DND-41 (cell line): Measurements from ENCODE around the gene DDX39A.

Source experiments
- ATAC-seq: fragments of 200-7000 bp; cut with Tn5 transposase; 3 replicates; pipeline ENCODE4 v1.9.1; 2021; ENCODE audit warnings: low read depth; ENCODE audit not compliant: insufficient read depth
- DNase-seq: peaks from one replicate; pipeline ENCODE4 v3.0.0-alpha.2; 2020
- H2AFZ ChIP-seq: 2 replicates; pipeline ENCODE4 v1.6.0; 2012; ENCODE audit warnings: low read depth, low read length
- H3K27ac ChIP-seq: 2 replicates; pipeline ENCODE4 v1.5.1; 2012; ENCODE audit warnings: low read length, inconsistent platforms
- H3K27me3 ChIP-seq: fragments of 200-600 bp; sonication (generic); 2 replicates; pipeline ENCODE4 v1.6.0; 2012; ENCODE audit warnings: low read length, mild to moderate bottlenecking, inconsistent platforms; ENCODE audit not compliant: insufficient read depth, poor library complexity
- H3K36me3 ChIP-seq: 2 replicates; pipeline ENCODE4 v1.5.1; 2012; ENCODE audit warnings: low read length, inconsistent platforms; ENCODE audit not compliant: insufficient read depth
- H3K4me1 ChIP-seq: 2 replicates; pipeline ENCODE4 v1.5.1; 2012; ENCODE audit warnings: mild to moderate bottlenecking, low read length; ENCODE audit not compliant: insufficient read depth
- H3K4me2 ChIP-seq: 2 replicates; pipeline ENCODE4 v1.6.0; 2012; ENCODE audit warnings: mild to moderate bottlenecking, moderate library complexity, low read length, inconsistent platforms; ENCODE audit not compliant: insufficient read depth
- H3K4me3 ChIP-seq, 2 experiments: fragments of 200-600 bp in 1 of 2; shearing (Covaris generic) in 1 of 2; 2 replicates each; pipeline ENCODE4 v1.5.1; 2012 to 2016; ENCODE audit warnings: inconsistent platforms in 2 of 2, low read length in 2 of 2, mild to moderate bottlenecking in 2 of 2, low read depth in 1 of 2, moderate library complexity in 1 of 2
- H3K79me2 ChIP-seq: 2 replicates; pipeline ENCODE4 v1.6.0; 2012; ENCODE audit warnings: low read length, inconsistent platforms; ENCODE audit not compliant: insufficient read depth
- H3K9ac ChIP-seq: 2 replicates; pipeline ENCODE4 v1.6.0; 2012; ENCODE audit warnings: low read depth, mild to moderate bottlenecking, inconsistent platforms, low read length, moderate library complexity
- H3K9me3 ChIP-seq: 2 replicates; pipeline ENCODE4 v1.5.1; 2012; ENCODE audit warnings: low read length, moderate library complexity, mild to moderate bottlenecking, inconsistent platforms; ENCODE audit not compliant: insufficient read depth, severe bottlenecking
- H4K20me1 ChIP-seq: 2 replicates; pipeline ENCODE4 v1.6.0; 2012; ENCODE audit warnings: low read length; ENCODE audit not compliant: insufficient read depth
- EZH2 ChIP-seq: IDR thresholded peaks from 3 replicates; pipeline ENCODE4 v1.6.1; 2012; ENCODE audit warnings: borderline replicate concordance, low read depth, mild to moderate bottlenecking, moderate library complexity, low read length, inconsistent platforms; ENCODE audit not compliant: severe bottlenecking
- TF ChIP-seq, protein P1 (sequence below): IDR thresholded peaks from 2 replicates; pipeline ENCODE4 v1.5.1; 2012; ENCODE audit warnings: borderline replicate concordance, low read length, moderate library complexity, mild to moderate bottlenecking; ENCODE audit not compliant: poor library complexity, severe bottlenecking; ENCODE audit errors: extremely low read depth

The DDX39A gene

DNA sequence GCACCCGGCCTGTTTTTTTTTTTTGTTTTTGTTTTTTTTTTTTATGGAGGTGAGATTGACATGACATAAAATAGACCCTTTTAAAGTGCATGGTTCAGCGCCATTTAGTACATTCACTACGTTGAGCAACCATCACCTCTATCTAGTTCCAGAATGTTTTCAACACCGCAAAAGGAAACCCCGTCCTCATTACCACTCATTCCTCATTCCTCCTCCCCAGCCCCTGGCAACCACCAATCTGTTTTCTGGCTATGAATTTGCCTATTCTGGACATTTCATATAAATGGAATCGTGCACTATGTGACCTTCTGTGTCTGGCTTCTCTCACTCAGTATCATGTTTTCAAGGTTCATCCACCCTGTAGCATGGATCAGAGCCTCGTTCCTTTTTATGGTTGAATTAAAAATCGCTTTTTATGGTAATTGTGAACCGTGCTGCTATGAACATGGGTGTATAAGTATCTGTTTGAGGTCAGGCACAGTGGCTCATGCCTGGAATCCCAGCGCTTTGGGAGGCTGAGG lies 47.8 kb downstream of the DDX39A start:
- no peak overlapping the region for H2AFZ ChIP-seq
- H3K9ac ChIP-seq: no peak overlapping the region
- no peak for TF ChIP-seq EZH2
- TF ChIP-seq, protein P1, sequence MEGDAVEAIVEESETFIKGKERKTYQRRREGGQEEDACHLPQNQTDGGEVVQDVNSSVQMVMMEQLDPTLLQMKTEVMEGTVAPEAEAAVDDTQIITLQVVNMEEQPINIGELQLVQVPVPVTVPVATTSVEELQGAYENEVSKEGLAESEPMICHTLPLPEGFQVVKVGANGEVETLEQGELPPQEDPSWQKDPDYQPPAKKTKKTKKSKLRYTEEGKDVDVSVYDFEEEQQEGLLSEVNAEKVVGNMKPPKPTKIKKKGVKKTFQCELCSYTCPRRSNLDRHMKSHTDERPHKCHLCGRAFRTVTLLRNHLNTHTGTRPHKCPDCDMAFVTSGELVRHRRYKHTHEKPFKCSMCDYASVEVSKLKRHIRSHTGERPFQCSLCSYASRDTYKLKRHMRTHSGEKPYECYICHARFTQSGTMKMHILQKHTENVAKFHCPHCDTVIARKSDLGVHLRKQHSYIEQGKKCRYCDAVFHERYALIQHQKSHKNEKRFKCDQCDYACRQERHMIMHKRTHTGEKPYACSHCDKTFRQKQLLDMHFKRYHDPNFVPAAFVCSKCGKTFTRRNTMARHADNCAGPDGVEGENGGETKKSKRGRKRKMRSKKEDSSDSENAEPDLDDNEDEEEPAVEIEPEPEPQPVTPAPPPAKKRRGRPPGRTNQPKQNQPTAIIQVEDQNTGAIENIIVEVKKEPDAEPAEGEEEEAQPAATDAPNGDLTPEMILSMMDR: no peak
- H3K79me2 ChIP-seq: no peaks in the 10 kb centered on the region
- no peaks in the 10 kb centered on the region for H3K36me3 ChIP-seq
- no peak overlapping the region for H3K27ac ChIP-seq
- H3K4me3 ChIP-seq: no peak overlapping the region
- no peak overlapping the region for H3K4me2 ChIP-seq
- no peak for DNase-seq
- H3K4me1 ChIP-seq: peaks cover 32% of the 10 kb centered on the region
- H3K27me3 ChIP-seq: no peaks in the 10 kb centered on the region
- no peaks in the 10 kb centered on the region for H4K20me1 ChIP-seq
- H3K9me3 ChIP-seq: no peaks in the 10 kb centered on the region
- ATAC-seq: no peak

GRCh38 chr19:14370940-14371280 lies 48.2 kb downstream of the DDX39A start:
- H3K4me2 ChIP-seq: no peak overlapping the region
- no peaks in the 10 kb centered on the region for H3K27me3 ChIP-seq
- no peak overlapping the region for H3K27ac ChIP-seq
- H3K9me3 ChIP-seq: no peaks in the 10 kb centered on the region
- H3K9ac ChIP-seq: no peak overlapping the region
- DNase-seq: no peak
- ATAC-seq: no peak
- TF ChIP-seq, protein P1: no peak
- no peak for TF ChIP-seq EZH2
- no peaks in the 10 kb centered on the region for H3K36me3 ChIP-seq
- H3K4me3 ChIP-seq: no peak overlapping the region
- H3K4me1 ChIP-seq: peaks cover 35% of the 10 kb centered on the region
- no peaks in the 10 kb centered on the region for H3K79me2 ChIP-seq
- H2AFZ ChIP-seq: no peak overlapping the region
- H4K20me1 ChIP-seq: no peaks in the 10 kb centered on the region

- Histone ChIP-seq H3K4me2 (no peak overlapping the region), H4K20me1 (no peaks in the 10 kb centered on the region), H3K9me3 (no peaks in the 10 kb centered on the region), H3K27me3 (no peaks in the 10 kb centered on the region), H3K9ac (no peak overlapping the region), H3K4me3 (no peak overlapping the region), H3K4me1 (peaks cover 34% of the 10 kb centered on the region), H3K27ac (no peak overlapping the region), H2AFZ (no peak overlapping the region; the same call in 1 of the 2 replicates), H3K36me3 (no peaks in the 10 kb centered on the region), H3K79me2 (no peaks in the 10 kb centered on the region)
- TF ChIP-seq, protein P1: no peak
- TF ChIP-seq EZH2: no peak
- no peak for ATAC-seq
- DNase-seq: no peak
Observed at GRCh38 chr19:14370169-14370939, 48.8 kb downstream of the DDX39A start.
